HG03139 (cell line): ENCODE results near the gene KMT2C.
"Not testable (repeated sequence)": the region's sequence is repeated elsewhere in the genome, so short reads cannot be mapped to it uniquely, and the experiment has no call there.

Source experiments
- ATAC-seq: cut with Tn5 transposase; IDR thresholded peaks from one replicate; pipeline ENCODE4 v1.9.1; 2021; ENCODE audit not compliant: unreplicated experiment

Gene KMT2C

GRCh38 chr7:152219556-152219955 lies 216.2 kb downstream of the KMT2C start:
- not testable (repeated sequence) for ATAC-seq

GRCh38 chr7:152208766-152209165 lies 227.0 kb downstream of the KMT2C start:
- ATAC-seq = not testable (repeated sequence)

- not testable (repeated sequence) for ATAC-seq
Observed at GRCh38 chr7:152204417-152204816, 231.4 kb downstream of the KMT2C start.

- ATAC-seq = no peak
Observed at GRCh38 chr7:152203095-152203494, 232.7 kb downstream of the KMT2C start.

- no peak for ATAC-seq
Observed at GRCh38 chr7:152202056-152202455, 233.7 kb downstream of the KMT2C start.

- ATAC-seq = no peak
Observed at GRCh38 chr7:152200395-152200794, 235.4 kb downstream of the KMT2C start.

GRCh38 chr7:152196391-152196790 lies 239.4 kb downstream of the KMT2C start:
- ATAC-seq = no peak

- ATAC-seq = no peak
Observed at GRCh38 chr7:152193880-152194279, 241.9 kb downstream of the KMT2C start.

GRCh38 chr7:152189061-152189460 lies 246.7 kb downstream of the KMT2C start:
- ATAC-seq = no peak

- no peak for ATAC-seq
Observed at GRCh38 chr7:152185558-152185957, 250.2 kb downstream of the KMT2C start.

- ATAC-seq = no peak
Observed at GRCh38 chr7:152180587-152180986, 255.2 kb downstream of the KMT2C start.

GRCh38 chr7:152180048-152180447 lies 255.8 kb downstream of the KMT2C start:
- no peak for ATAC-seq

GRCh38 chr7:152178405-152179058 lies 257.3 kb downstream of the KMT2C start:
- no peak for ATAC-seq

GRCh38 chr7:152177681-152178404 lies 258.0 kb downstream of the KMT2C start:
- no peak for ATAC-seq

- ATAC-seq = no peak
Observed at GRCh38 chr7:152176797-152177196, 259.0 kb downstream of the KMT2C start.

GRCh38 chr7:152173372-152174070 lies 262.3 kb downstream of the KMT2C start:
- ATAC-seq = no peak

GRCh38 chr7:152162287-152162686 lies 273.5 kb downstream of the KMT2C start:
- ATAC-seq = no peak

GRCh38 chr7:152161171-152161570 lies 274.6 kb downstream of the KMT2C start:
- ATAC-seq = no peak

- ATAC-seq = peak; percentile 92
Observed at GRCh38 chr7:152158801-152159587, 276.8 kb downstream of the KMT2C start.

GRCh38 chr7:152152267-152152666 lies 283.5 kb downstream of the KMT2C start:
- ATAC-seq = no peak

- no peak for ATAC-seq
Observed at GRCh38 chr7:152149363-152149762, 286.4 kb downstream of the KMT2C start.
